ENCODE results near the gene MRPS18B.
A peak's percentile ranks its signal among the peaks of the same experiment; 100 is the strongest.
"Not testable (repeated sequence)": the region's sequence is repeated elsewhere in the genome, so short reads cannot be mapped to it uniquely, and the experiment has no call there.

The MRPS18B gene

DNA sequence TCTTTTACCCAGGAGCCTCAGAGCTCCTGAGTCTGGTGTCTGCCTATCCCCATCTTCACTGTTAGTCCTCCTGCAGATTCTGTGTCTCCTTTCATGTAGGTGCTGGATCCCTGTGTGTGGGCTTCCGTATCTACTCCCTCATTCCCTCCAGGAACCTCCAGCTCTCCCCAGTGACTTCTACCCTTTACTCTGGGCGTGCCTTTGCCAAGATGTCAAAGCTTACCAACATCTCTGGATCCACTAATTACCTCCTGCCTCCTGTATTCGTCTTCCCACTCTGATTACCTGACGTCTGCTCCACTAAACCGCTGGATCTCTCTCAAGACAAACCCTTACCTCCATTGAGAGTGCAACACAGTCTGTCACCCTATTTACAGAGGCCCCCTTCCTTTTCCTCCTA is 27.1 kb downstream of the MRPS18B start:
- no peak for DNase-seq

- no peak for DNase-seq
Measured at GRCh38 chr6:30645989-30646388, 28.3 kb downstream of the MRPS18B start.

DNA sequence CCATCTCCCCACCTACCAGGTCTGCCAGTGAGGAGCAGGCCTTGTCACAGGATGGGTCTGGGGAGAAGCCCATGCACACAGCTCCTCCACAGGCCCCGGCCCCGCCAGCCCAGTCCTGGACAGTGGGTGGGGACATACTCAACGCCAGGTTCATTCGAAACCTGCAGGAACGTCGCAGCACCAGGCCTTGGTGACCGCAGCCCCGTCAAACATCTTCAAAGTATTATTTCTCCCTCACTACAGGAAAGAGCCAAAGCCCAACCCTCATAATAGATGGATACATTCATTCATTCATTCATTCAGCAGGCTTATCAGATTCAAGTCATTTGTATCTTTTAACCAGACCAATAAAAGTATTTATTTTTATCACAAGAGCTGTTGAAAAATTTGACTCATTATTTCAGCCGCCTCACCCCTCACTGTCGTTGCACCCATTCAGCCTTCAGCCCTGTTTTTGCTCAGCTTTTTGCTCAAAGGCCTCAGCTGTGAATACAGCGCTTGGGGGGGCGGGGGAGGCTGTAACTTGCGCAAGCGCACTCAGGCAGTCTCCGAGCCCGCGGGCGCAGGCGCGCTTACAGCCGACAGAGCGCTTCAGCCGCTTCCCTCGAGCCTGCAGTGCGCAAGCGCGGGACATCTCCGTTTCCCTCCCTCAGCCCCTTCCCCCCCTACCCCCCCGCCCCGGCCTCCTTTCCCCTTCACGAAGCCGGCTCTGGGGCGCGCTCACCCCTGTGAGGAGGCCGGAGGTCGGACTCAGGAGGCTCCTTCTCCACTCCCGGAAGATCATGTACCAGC is 29.0 kb downstream of the MRPS18B start, which contains the start of gene C6orf136:
Gene C6orf136 (plus strand): TSS at position 684 of the 792 bp plus-strand sequence. CDS start 99 bp downstream, at position 783.
- DNase-seq: peak; percentile 64 to 88

DNA sequence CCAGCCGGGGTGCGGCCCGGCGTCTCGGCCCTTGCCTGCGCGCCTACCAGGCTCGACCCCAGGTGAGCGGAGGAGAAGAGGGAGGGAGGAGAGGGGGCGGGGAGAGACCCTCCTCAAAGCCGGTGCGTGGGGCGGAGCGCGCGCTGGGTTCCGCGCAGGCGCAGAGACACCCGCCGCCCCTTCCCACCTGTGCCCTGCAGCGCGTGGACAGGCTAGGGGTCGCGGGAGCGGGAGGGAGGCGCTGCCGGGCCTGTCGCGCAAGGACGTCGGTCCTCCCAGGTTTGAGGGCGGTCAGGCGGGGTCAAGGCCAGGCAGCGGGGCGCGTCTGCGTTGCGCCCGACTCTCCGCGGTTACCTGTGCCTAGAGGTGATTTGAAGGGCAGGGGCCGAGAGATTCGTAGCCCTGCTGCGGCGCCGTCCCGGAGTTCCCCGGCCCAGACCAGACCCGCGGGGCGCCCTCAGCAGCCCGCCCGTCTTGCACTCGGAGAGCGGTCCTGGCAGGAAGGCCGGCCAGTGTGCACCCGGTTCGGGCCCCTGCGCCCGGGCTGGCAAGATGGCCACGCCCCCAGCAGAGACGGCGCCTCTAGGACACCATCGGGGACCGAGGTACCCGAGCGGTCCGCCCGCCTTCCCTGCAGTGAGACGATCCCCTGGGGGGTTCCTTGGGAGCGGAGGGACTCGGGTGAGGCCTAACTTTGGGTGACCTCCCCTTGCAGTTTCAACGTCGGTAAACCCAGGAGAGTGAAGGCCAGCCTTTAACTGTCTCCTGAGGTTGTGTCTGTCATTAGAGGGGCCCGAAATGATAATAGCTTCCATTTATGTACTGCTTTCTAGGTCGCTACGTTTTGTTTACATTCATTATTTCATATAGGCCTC is 29.8 kb downstream of the MRPS18B start:
- peak; percentile 6 to 52 for DNase-seq

DNA sequence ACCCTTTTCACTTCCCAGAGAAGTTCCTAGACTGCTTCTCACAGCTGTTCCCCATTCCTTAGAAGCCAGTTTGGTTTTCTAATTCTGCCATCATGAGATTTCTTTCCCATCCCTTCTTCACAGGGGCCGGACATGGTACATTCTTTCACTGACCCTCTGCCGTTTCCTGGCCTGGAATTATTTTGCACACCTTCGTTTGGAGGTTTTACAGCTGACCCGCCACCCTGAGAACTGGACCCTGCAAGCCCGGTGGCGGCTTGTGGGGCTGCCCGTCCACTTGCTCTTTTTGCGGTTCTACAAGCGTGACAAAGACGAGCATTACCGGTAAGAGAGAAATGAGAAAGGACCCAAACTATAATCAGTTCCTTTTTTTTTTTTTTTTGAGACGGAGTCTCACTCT is 33.5 kb downstream of the MRPS18B start:
- DNase-seq: no peak

DNA sequence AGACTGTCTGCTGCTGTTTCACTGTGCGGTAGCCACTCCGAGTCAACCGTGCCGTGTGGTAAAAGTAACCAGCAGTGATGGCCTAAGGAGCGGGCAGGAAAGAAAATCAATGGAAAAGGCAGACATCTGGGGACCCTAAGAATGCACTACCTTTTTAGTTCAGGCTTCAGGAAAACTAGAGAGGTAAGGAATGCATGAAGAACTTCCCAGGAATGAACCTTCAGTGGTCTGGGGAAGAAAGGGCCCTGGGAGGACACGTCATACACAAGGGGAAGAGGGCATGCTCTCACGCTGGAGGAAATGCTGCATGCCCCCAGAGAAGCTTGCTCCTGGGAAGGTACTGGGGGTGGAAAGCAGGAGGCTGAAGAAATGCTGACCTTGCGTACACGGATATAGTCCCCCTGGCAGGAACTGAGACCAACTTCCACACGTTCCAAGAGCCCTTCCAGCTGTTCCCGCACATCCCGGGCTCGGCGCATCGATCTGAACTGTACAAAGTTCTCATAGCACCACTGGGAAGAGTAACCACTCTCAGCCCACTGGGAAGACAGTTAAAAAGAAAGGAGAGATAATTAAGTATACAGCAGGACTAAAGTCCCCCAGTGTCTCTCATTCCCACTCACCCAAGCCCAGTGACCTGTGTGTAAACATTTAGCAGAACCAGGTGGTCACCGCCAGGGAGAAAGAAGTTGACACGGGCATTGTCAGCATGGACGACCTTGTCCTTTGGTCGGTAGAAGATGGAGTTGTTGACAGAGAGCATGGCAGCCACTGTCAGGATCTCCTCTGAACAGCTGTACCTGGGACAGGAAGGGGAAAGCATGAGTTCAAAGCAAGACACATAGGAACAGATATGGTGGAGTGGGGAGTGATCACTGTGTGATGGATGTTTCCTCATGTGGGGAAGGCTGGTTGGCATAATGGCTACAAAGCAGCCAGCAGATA is 37.4 kb downstream of the MRPS18B start:
- no peak for DNase-seq

DNA sequence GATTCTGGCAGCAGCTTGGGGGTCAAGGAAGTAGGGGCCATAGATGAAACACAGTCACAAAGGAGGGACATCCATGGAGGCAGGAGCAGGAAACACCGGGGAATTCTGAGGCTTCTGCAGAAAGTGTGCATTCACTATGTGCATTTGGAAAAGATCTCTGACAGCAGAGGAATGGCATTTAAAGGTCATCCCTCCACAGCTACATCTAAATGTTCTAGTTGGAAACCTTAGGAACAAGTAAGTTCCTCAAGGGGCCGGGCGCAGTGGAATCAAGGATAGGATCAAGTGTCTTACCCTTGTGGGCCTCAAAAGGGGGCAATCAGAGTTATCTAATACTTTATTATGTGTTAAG is 38.1 kb downstream of the MRPS18B start:
- DNase-seq: no peak

GRCh38 chr6:30656513-30656912 is 38.9 kb downstream of the MRPS18B start:
- no peak for DNase-seq

GRCh38 chr6:30657454-30657853 is 39.8 kb downstream of the MRPS18B start:
- no peak for DNase-seq

DNA sequence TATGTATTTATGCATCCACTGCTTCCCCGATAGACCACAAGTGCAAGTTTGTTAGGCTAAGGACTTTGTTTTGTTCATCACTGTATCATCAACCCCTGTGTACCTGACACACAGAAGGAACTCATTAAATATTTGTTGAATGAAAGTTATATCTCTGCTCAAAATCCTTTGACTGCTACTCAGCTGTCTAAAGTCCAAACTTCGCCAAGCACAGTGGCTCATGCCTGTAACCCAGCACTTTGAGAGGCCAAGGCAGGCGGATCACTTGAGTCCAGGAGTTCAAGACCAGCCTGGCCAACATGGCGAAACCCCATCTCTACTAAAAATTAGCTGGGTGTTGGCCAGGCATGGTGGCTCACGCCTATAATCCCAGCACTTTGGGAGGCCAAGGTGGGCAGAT is 40.3 kb downstream of the MRPS18B start:
- DNase-seq: not testable (repeated sequence)

DNA sequence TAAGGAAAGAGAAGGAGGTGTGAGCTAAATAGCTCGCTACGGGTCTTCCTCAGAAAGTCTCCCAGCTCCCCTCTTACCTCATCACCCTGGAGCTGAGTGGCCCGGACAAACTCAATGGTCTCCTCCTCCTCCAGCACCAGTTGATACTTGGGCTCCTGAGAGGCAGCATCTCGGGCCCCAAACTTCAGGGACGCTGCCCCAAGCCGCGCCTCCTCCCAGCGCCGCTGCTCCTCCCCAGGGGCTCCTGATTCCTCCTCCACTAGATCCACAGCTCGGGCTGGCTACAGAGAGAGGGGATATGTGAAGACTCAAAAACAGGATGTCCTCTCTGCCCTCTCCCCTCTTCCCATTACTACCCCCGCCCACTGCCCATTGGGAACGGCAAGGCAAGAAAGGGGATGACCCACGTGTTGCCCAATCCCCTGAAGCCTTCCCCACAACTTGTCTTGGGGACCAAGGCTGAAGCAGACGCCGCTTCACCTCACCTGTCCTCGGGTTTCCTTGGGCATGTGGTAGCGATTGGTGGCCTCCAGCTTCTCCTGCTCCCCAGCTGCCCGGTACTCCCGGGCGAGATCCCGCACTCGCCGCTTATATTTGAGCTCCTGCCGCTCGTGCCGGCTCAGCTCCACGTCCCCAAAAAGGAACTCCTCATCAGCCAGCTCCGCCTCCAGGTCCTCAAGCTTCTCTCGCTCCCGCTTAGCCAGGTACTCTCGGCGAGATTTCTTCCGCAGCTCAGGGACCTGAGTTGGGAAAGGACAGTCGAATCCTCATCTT is 47.5 kb downstream of the MRPS18B start:
- no peak for DNase-seq

GRCh38 chr6:30666300-30666699 is 48.7 kb downstream of the MRPS18B start:
- DNase-seq: not testable (repeated sequence)

GRCh38 chr6:30670760-30671527 is 53.3 kb downstream of the MRPS18B start:
- DNase-seq: no peak

DNA sequence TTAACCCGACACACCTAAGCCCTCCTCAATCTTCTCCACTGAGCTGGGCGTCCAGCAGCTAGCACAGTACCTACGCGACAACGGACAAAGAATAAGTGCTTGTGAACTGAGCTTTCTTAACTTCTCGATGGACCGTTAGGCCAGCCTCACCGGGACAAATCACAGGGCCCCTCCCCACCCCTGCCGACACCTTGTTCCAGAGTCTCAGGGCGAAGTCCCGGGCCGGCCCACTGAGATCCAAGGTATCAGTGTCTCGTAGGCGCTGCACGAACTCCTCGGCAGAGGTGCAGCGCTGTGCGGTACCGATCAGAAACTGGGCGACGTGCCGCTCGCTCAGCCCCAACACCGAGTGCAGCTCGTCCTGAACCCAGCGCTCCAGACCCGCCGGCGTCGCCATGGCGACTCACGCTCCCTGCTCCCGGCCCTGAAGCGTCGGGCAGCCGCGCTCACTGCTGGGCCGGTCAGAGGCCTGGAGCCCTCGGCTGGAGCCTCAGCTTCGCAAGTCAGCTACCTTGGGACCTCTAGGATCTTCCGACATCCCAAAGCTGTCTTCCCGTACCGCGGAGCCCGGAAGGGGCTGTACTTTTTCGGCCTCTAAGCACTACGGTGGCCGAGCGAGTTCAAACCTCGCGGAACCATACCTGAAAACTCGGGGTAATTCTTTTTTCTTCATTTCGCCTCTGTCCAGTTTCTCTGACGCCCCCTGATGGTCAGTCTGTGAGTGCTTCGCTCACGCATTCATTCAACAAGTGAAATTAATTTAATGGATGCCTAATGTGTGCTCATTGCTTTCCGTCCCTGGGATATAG is 55.0 kb downstream of the MRPS18B start, which contains the start of gene DHX16:
Gene DHX16 (minus strand): TSS at position 562 of the 809 bp plus-strand sequence. CDS start 165 bp downstream, at position 397.
- peak; percentile 69 to 94 for DNase-seq
